HepG2 (cell line): ENCODE data around the gene CSMD2. TPM values are rescaled to one million over a fixed set of nuclear protein-coding genes. Genes with fewer than 3 reads are reported as not detected.

Experiments
- ATAC-seq: fragments of 200-7000 bp; cut with Tn5 transposase; 3 replicates; pipeline ENCODE4 v1.9.1; 2020; ENCODE audit warnings: mild to moderate bottlenecking, moderate library complexity
- BruUV-seq: library from RNA; stranded (reverse); fragments of 400-500 nt; replicated peaks from 2 replicates; lab custom pipeline; 2021; lab: Mats Ljungman, UMichigan
- CTCF ChIA-PET: fragments of 300-600 bp; formaldehyde crosslinking; extraction: SDS; loops from one replicate; lab custom pipeline; 2021; ENCODE audit warnings: low total read pairs, inconsistent platforms, low intra/inter-chr PET ratio; lab: Yijun Ruan, JAX
- POLR2A ChIA-PET: fragments of 350-600 bp; sonication (Branson Sonifier 250); formaldehyde crosslinking; loops from one replicate; lab custom pipeline; 2020; ENCODE audit warnings: antibody characterized with exemption, inconsistent platforms; lab: Yijun Ruan, JAX
- DNase-seq: peaks from one replicate; pipeline ENCODE4 v3.0.0-alpha.2; 2015; ENCODE audit warnings: low spot score
- FAIRE-seq: peaks from 3 replicates; lab custom pipeline; 2011; peaks lifted over from hg19 to GRCh38; lab: Jason Lieb, UNC
- H2AFZ ChIP-seq: one replicate; pipeline ENCODE4 v1.6.1; 2011; ENCODE audit warnings: low read length, inconsistent platforms
- H3K27ac ChIP-seq: fragments of 300-600 bp; 3 replicates; pipeline ENCODE4 v1.8.0; 2011; ENCODE audit warnings: mixed run types, mild to moderate bottlenecking, mixed read lengths, low read length, inconsistent platforms; ENCODE audit not compliant: insufficient read depth; ENCODE audit errors: extremely low read length
- H3K27me3 ChIP-seq, 2 experiments: fragments of 200-600 bp in 1 of 2; 2 replicates in 1 of 2; 3 replicates in 1 of 2; pipeline versions ENCODE4 v1.6.0 to v1.8.0; 2011; ENCODE audit warnings: low read length in 2 of 2, mild to moderate bottlenecking in 2 of 2, moderate library complexity in 2 of 2, inconsistent platforms in 1 of 2; ENCODE audit not compliant: insufficient read depth in 2 of 2, control insufficient read depth in 1 of 2
- H3K36me3 ChIP-seq, 2 experiments: fragments of 200-600 bp in 1 of 2; replicated peaks in 1 of 2; 2 replicates in 1 of 2; 3 replicates in 1 of 2; pipeline versions ENCODE4 v1.5.1 to v1.8.0; 2011; ENCODE audit warnings: low read length in 2 of 2, inconsistent platforms in 1 of 2; ENCODE audit not compliant: insufficient read depth in 2 of 2, control insufficient read depth in 1 of 2
- H3K4me1 ChIP-seq: 2 replicates; pipeline ENCODE4 v1.5.1; 2012; ENCODE audit warnings: low read length, inconsistent platforms; ENCODE audit not compliant: insufficient read depth
- H3K4me2 ChIP-seq: 2 replicates; pipeline ENCODE4 v1.6.0; 2011; ENCODE audit warnings: low read depth, low read length, inconsistent platforms
- H3K4me3 ChIP-seq, 3 experiments: fragments of 200-600 bp in 1 of 3; sonication (generic), shearing (Covaris generic) in 1 of 3; replicated peaks in 1 of 3; 2 replicates each; pipeline ENCODE4 v1.5.1; 2011 to 2016; ENCODE audit warnings: low read length in 3 of 3, inconsistent platforms in 2 of 3, low read depth in 2 of 3, mild to moderate bottlenecking in 2 of 3, control low read depth in 1 of 3, mixed read lengths in 1 of 3; ENCODE audit not compliant: insufficient read depth in 1 of 3
- H3K79me2 ChIP-seq: one replicate; pipeline ENCODE4 v1.6.1; 2011; ENCODE audit warnings: low read length, inconsistent platforms; ENCODE audit not compliant: insufficient read depth
- H3K9ac ChIP-seq: 2 replicates; pipeline ENCODE4 v1.6.0; 2011; ENCODE audit warnings: mild to moderate bottlenecking, low read depth, low read length, inconsistent platforms; ENCODE audit not compliant: insufficient read depth
- H3K9me3 ChIP-seq: 2 replicates; pipeline ENCODE4 v1.5.1; 2012; ENCODE audit warnings: mild to moderate bottlenecking, low read length
- H4K20me1 ChIP-seq: 2 replicates; pipeline ENCODE4 v1.6.0; 2011; ENCODE audit warnings: inconsistent platforms, mild to moderate bottlenecking, low read length, moderate library complexity; ENCODE audit not compliant: insufficient read depth
- MAFG ChIP-seq: sonication (generic); formaldehyde crosslinking; IDR thresholded peaks from 2 replicates; pipeline ENCODE4 v1.5.1; 2020; ENCODE audit warnings: mild to moderate bottlenecking, missing genetic modification reagents
- MIER3 ChIP-seq: IDR thresholded peaks from 2 replicates; pipeline ENCODE4 v1.6.1; 2016; ENCODE audit warnings: missing compliant biosample characterization, borderline replicate concordance
- PHB2 ChIP-seq: fragments of 450-650 bp; IDR thresholded peaks from 2 replicates; pipeline ENCODE4 v1.6.1; 2018; ENCODE audit not compliant: partially characterized antibody
- PHF8 ChIP-seq: sonication (generic); formaldehyde crosslinking; IDR thresholded peaks from 2 replicates; pipeline ENCODE4 v1.5.0; 2020; ENCODE audit warnings: missing genetic modification reagents
- SOX6 ChIP-seq, 2 experiments: fragments of 450-650 bp in 1 of 2; sonication (generic) in 1 of 2; formaldehyde crosslinking in 1 of 2; IDR thresholded peaks; 2 replicates each; pipeline versions ENCODE4 v1.4.0 to v1.6.1; 2017 to 2020; ENCODE audit warnings: antibody characterized with exemption in 1 of 2, mild to moderate bottlenecking in 1 of 2, missing genetic modification reagents in 1 of 2
- TCF12 ChIP-seq, 2 experiments: fragments of 450-650 bp in 1 of 2; sonication (generic) in 1 of 2; formaldehyde crosslinking in 1 of 2; IDR thresholded peaks; 2 replicates each; pipeline versions ENCODE4 v1.6.1 to v1.8.0; 2017 to 2022; ENCODE audit warnings: antibody characterized with exemption in 1 of 2, mild to moderate bottlenecking in 1 of 2, missing genetic modification reagents in 1 of 2, moderate library complexity in 1 of 2
- ZC3H4 ChIP-seq: sonication (generic); formaldehyde crosslinking; IDR thresholded peaks from 2 replicates; pipeline ENCODE4 v1.4.0; 2020; ENCODE audit warnings: missing genetic modification reagents, borderline replicate concordance
- ZNF10 ChIP-seq: sonication (generic); formaldehyde crosslinking; IDR thresholded peaks from 2 replicates; pipeline ENCODE4 v1.4.0; 2020; ENCODE audit warnings: mild to moderate bottlenecking, low read depth, missing genetic modification reagents, borderline replicate concordance
- ZNF207 ChIP-seq: fragments of 450-650 bp; IDR thresholded peaks from 2 replicates; pipeline ENCODE4 v1.6.1; 2016; ENCODE audit warnings: antibody characterized with exemption, borderline replicate concordance
- ZNF326 ChIP-seq: sonication (generic); formaldehyde crosslinking; IDR thresholded peaks from 2 replicates; pipeline ENCODE4 v1.4.0; 2020; ENCODE audit warnings: missing genetic modification reagents, borderline replicate concordance
- ZNF331 ChIP-seq: sonication (generic); formaldehyde crosslinking; IDR thresholded peaks from 2 replicates; pipeline ENCODE4 v1.4.0; 2020; ENCODE audit warnings: missing genetic modification reagents
- ZSCAN21 ChIP-seq: sonication (generic); formaldehyde crosslinking; IDR thresholded peaks from 2 replicates; pipeline ENCODE4 v1.8.0; 2022; ENCODE audit warnings: mild to moderate bottlenecking, missing genetic modification reagents, moderate library complexity, borderline replicate concordance
- WGBS: methylation state at CpG from one replicate; pipeline ENCODE4 v1.1.6; 2017; ENCODE audit warnings: low lambda C conversion rate; 5-methylcytosine and 5-hydroxymethylcytosine counted together
- in situ Hi-C: cut with HindIII; loops from 2 replicates; pipeline ENCODE4 v1.10.0; 2017; ENCODE audit warnings: low pct_unique_long_range_greater_than_20kb; ENCODE audit not compliant: extremely low pct_ligation_motif_present
- intact Hi-C: fragments of 100-400 bp; cut with micrococcal nuclease; formaldehyde crosslinking; loops from one replicate; pipeline ENCODE4 v1.10.0; 2022; ENCODE audit not compliant: unreplicated experiment
- polyA plus RNA-seq, 8 experiments: library from polyadenylated mRNA; depleted of rRNA in 3 of 8; stranded (reverse) in 7 of 8; unstranded in 1 of 8; fragments of >200 nt; fragmentation: Illumina TruSeq in 4 of 8; extraction: Trizol in 4 of 8; gene quantifications; 2 replicates each; pipeline versions ENCODE4 v1.2.1 to v1.2.3, GENCODE V29; 2011 to 2016; ENCODE audit warnings: low read depth in 4 of 8, missing spikeins in 1 of 8, mixed read lengths in 1 of 8; ENCODE audit not compliant: insufficient read depth in 1 of 8
- total RNA-seq, 5 experiments: library from RNA; depleted of rRNA; stranded (reverse); fragments of >200 nt; fragmentation: Illumina TruSeq; extraction: Trizol; gene quantifications; 2 replicates each; pipeline ENCODE4 v1.2.3, GENCODE V29; 2016; ENCODE audit warnings: low read depth in 1 of 5
- TF ChIP-seq, protein P1 (sequence below): sonication (generic); formaldehyde crosslinking; IDR thresholded peaks from 2 replicates; pipeline ENCODE4 v1.5.1; 2020; ENCODE audit warnings: missing genetic modification reagents, mild to moderate bottlenecking, borderline replicate concordance
- TF ChIP-seq, protein P2 (sequence below): sonication (generic); formaldehyde crosslinking; IDR thresholded peaks from 2 replicates; pipeline ENCODE4 v1.4.0; 2020; ENCODE audit warnings: missing genetic modification reagents

CSMD2 gene
- total and polyA plus RNA-seq, 2 of the 13 experiments (the other 11 are each of a cell fraction or from before 2014, with no cell fraction given), result not detected

DNA sequence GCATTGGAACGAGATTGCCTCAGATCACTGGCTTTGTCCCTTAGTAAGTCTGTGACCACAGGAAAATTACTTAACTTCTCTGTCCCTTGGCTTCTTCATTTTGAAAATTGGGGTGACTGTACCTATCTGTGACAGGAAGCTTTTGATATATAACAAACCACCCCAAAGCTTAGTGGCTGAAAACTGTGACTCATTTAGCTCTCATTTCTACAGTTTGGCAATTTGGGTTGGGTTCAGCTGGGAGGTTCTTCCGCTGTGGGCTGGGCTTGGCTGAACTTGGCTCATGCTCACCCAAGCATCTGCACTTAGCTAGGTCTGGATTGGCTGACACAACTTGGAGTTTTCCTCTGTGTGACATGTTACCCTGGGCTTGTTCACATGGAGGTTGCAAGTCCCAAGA, 25.7 kb upstream of the CSMD2 start:
- Histone ChIP-seq H3K4me3 (no peak overlapping the region), H3K79me2 (no peaks in the 10 kb centered on the region), H4K20me1 (no peaks in the 10 kb centered on the region), H3K27me3 (no peaks in the 10 kb centered on the region; a peak in 1 of 5 replicates), H2AFZ (no peak overlapping the region), H3K4me1 (no peaks in the 10 kb centered on the region), H3K9me3 (no peaks in the 10 kb centered on the region; the same call in 1 of the 2 replicates), H3K4me2 (no peak overlapping the region), H3K9ac (no peak overlapping the region), H3K36me3 (no peaks in the 10 kb centered on the region), H3K27ac (no peak overlapping the region)
- ATAC-seq, result no peak
- TF ChIP-seq ZNF10 (CRISPR knock-in tag) (no peak), ZNF331 (CRISPR knock-in tag) (peak; percentile 88), ZSCAN21 (CRISPR knock-in tag) (no peak), ZC3H4 (CRISPR knock-in tag) (no peak), ZNF207 (no peak), MAFG (CRISPR knock-in tag) (no peak)
- TF ChIP-seq, protein P1, sequence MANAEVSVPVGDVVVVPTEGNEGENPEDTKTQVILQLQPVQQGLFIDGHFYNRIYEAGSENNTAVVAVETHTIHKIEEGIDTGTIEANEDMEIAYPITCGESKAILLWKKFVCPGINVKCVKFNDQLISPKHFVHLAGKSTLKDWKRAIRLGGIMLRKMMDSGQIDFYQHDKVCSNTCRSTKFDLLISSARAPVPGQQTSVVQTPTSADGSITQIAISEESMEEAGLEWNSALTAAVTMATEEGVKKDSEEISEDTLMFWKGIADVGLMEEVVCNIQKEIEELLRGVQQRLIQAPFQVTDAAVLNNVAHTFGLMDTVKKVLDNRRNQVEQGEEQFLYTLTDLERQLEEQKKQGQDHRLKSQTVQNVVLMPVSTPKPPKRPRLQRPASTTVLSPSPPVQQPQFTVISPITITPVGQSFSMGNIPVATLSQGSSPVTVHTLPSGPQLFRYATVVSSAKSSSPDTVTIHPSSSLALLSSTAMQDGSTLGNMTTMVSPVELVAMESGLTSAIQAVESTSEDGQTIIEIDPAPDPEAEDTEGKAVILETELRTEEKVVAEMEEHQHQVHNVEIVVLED (CRISPR knock-in tag), result no peak
- FAIRE-seq, result no peak
- CTCF ChIA-PET, result no interaction called here
- no TSS peak for BruUV-seq
- no peak for DNase-seq
- in situ Hi-C loops, result no loop called here
- intact Hi-C loops, result no loop called here
- POLR2A ChIA-PET, result no interaction called here
- 0% methylated on average over 2 of the region's 2 CpGs for WGBS

DNA sequence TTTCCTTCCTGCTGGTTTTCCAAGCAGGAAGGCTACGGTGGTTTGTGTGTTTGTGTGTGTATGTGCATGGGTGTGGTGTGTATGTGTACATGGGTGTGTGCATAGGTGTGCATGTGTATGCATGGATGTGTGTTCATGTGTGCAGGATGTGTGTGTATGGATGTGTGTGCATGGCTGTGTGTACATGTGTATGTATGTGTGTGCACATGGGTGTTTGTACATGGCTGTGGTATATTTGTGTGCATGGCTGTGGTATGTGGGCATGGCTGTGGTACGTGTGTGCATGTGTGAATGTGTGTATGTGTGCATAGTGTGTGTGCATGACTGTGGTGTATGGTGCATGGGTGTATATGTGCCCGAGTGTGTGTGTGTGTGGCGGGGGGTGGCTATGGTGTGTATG, 24.0 kb upstream of the CSMD2 start:
- ChIA-PET CTCF (no interaction called here), POLR2A (no interaction called here)
- H3K9ac ChIP-seq, result no peak overlapping the region
- no peak overlapping the region for H3K4me2 ChIP-seq
- in situ Hi-C loops, result no loop called here
- H3K4me1 ChIP-seq, result no peaks in the 10 kb centered on the region
- no peaks in the 10 kb centered on the region for H3K79me2 ChIP-seq
- BruUV-seq, result no TSS peak
- H3K27me3 ChIP-seq, result no peaks in the 10 kb centered on the region; a peak in 1 of 5 replicates
- no peaks in the 10 kb centered on the region for H3K36me3 ChIP-seq
- WGBS, result 5% methylated on average over 4 of the region's 4 CpGs
- no peak overlapping the region for H3K4me3 ChIP-seq
- H4K20me1 ChIP-seq, result no peaks in the 10 kb centered on the region
- FAIRE-seq (no peak), ATAC-seq (no peak), DNase-seq (no peak)
- H3K27ac ChIP-seq, result no peak overlapping the region
- no peak overlapping the region for H2AFZ ChIP-seq
- intact Hi-C loops, result no loop called here
- H3K9me3 ChIP-seq, result no peaks in the 10 kb centered on the region; the same call in 1 of the 2 replicates
- no peak for TF ChIP-seq PHF8 (CRISPR knock-in tag)
- TF ChIP-seq TCF12 (IDR thresholded peaks at IDR 0.05), result no peak
- TF ChIP-seq TCF12 (CRISPR knock-in tag; IDR thresholded peaks at IDR 0.05), result no peak
- TF ChIP-seq PHB2, result peak; percentile 38
- TF ChIP-seq, protein P2, sequence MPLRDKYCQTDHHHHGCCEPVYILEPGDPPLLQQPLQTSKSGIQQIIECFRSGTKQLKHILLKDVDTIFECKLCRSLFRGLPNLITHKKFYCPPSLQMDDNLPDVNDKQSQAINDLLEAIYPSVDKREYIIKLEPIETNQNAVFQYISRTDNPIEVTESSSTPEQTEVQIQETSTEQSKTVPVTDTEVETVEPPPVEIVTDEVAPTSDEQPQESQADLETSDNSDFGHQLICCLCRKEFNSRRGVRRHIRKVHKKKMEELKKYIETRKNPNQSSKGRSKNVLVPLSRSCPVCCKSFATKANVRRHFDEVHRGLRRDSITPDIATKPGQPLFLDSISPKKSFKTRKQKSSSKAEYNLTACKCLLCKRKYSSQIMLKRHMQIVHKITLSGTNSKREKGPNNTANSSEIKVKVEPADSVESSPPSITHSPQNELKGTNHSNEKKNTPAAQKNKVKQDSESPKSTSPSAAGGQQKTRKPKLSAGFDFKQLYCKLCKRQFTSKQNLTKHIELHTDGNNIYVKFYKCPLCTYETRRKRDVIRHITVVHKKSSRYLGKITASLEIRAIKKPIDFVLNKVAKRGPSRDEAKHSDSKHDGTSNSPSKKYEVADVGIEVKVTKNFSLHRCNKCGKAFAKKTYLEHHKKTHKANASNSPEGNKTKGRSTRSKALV (CRISPR knock-in tag), result no peak
- TF ChIP-seq ZNF326, result no peak
- TF ChIP-seq MIER3 (CRISPR knock-in tag), result no peak
- TF ChIP-seq SOX6 (IDR thresholded peaks at IDR 0.05), result peak; percentile 62; the same call in 1 of the 2 replicates
- no peak for TF ChIP-seq SOX6 (CRISPR knock-in tag; IDR thresholded peaks at IDR 0.05)
